Measurements from ENCODE around the gene PDZRN4. TPM values are rescaled to one million over a fixed set of nuclear protein-coding genes. Genes with fewer than 3 reads are reported as not detected.

Gene PDZRN4
- total and polyA plus RNA-seq, 2 donors (not counting 3 experiments of a cell fraction or from before 2014, with no cell fraction given), result not detected

- POLR2A ChIA-PET, result no interaction called here
Observed at GRCh38 chr12:41225179-41225578, 37.1 kb downstream of the PDZRN4 start.

More at GRCh38 chr12:41225179-41225578, 37.1 kb downstream of the PDZRN4 start:
- Histone ChIP-seq H3K79me2 (ENCODE audit: control insufficient read depth, insufficient read depth, low read length) (no peaks in the 10 kb centered on the region), H4K20me1 (replicated peaks; ENCODE audit: control insufficient read depth, extremely low read depth, insufficient read depth, low read length) (no peaks in the 10 kb centered on the region), H2AFZ (ENCODE audit: low read depth, low read length) (no peak overlapping the region), H3K27ac (ENCODE audit: insufficient read depth, low read depth, low read length) (no peak overlapping the region), H3K9me3 (replicated peaks; ENCODE audit: control insufficient read depth, insufficient read depth, low read length) (no peaks in the 10 kb centered on the region), H3K9me1 (replicated peaks; ENCODE audit: control insufficient read depth, extremely low read depth, insufficient read depth, low read length) (no peaks in the 10 kb centered on the region), H3K4me1 (ENCODE audit: control insufficient read depth, extremely low read depth, insufficient read depth, low read length) (no peaks in the 10 kb centered on the region), H3K4me2 (ENCODE audit: insufficient read depth, low read length) (no peak overlapping the region), H3K4me3 (replicated peaks in 1 of 3; ENCODE audit: insufficient read depth in 1 of 3, low read depth in 1 of 3, low read length in 3 of 3) (no peak overlapping the region), H3K27me3 (ENCODE audit: control insufficient read depth in 2 of 2, insufficient read depth in 2 of 2, low read length in 2 of 2) (no peaks in the 10 kb centered on the region), H3K9ac (replicated peaks; ENCODE audit: extremely low read depth, insufficient read depth, low read length) (no peak overlapping the region), H3K36me3 (ENCODE audit: control insufficient read depth in 2 of 2, extremely low read depth in 1 of 2, insufficient read depth in 2 of 2, low read length in 2 of 2) (no peaks in the 10 kb centered on the region)
- no peak for FAIRE-seq
- CTCF ChIA-PET, result interaction anchor here (0.9 to 1.7 kb wide), 3 partner anchors 13 to 39 kb away, joined by 3 to 4 read pairs (median 3); no protein-coding TSS in a partner anchor
- no peak for DNase-seq (ENCODE audit: low read depth, low spot score)
- no TSS peak for BruUV-seq (replicated peaks)
- dilution Hi-C loops (cut with MboI; ENCODE audit: extremely low pct_ligation_motif_present, low sequenced_read_pairs) (no loop called here), intact Hi-C loops (cut with micrococcal nuclease) (no loop called here)
- TF ChIP-seq MAX (IDR thresholded peaks at IDR 0.05; ENCODE audit: insufficient read depth, insufficient read length), result no peak
- TF ChIP-seq POLR2A (IDR thresholded peaks at IDR 0.05; ENCODE audit: low read depth, low read length), result no peak
- no peak for TF ChIP-seq CTCF (IDR thresholded peaks at IDR 0.05; ENCODE audit: extremely low read depth in 1 of 2, insufficient read depth in 1 of 2, low read depth in 1 of 2, low read length in 2 of 2)
- TF ChIP-seq FOS (IDR thresholded peaks at IDR 0.05; ENCODE audit: borderline replicate concordance, insufficient read depth, low read length), result no peak
- no peak for TF ChIP-seq MYC (IDR thresholded peaks at IDR 0.05; ENCODE audit: low read depth, low read length)
- TF ChIP-seq EZH2 (IDR thresholded peaks at IDR 0.05; ENCODE audit: borderline replicate concordance, low read depth, low read length, severe bottlenecking), result no peak
- TF ChIP-seq POLR2AphosphoS5 (IDR thresholded peaks at IDR 0.05; ENCODE audit: insufficient read depth, low read depth, low read length), result no peak
